ENCODE results near the gene ATP6V0A1.
"Not testable (repeated sequence)": the region's sequence is repeated elsewhere in the genome, so short reads cannot be mapped to it uniquely, and the experiment has no call there.

GRCh38 chr17:42417981-42418380 lies 40.7 kb upstream of the ATP6V0A1 start:
- TF ChIP-seq CTCF, POLR2A (IDR thresholded peaks at IDR 0.05): not testable (repeated sequence)
